CD4-positive, alpha-beta T cell treated with Interferon alpha-2 for 1 hour (primary cell): Measurements from ENCODE around the gene EXOC6.
"Not testable (repeated sequence)": the region's sequence is repeated elsewhere in the genome, so short reads cannot be mapped to it uniquely, and the experiment has no call there.

Source experiments
- DNase-seq, 2 donors: peaks; one replicate each; pipeline ENCODE4 v3.0.0-alpha.2; 2020 to 2022

Gene EXOC6

DNA sequence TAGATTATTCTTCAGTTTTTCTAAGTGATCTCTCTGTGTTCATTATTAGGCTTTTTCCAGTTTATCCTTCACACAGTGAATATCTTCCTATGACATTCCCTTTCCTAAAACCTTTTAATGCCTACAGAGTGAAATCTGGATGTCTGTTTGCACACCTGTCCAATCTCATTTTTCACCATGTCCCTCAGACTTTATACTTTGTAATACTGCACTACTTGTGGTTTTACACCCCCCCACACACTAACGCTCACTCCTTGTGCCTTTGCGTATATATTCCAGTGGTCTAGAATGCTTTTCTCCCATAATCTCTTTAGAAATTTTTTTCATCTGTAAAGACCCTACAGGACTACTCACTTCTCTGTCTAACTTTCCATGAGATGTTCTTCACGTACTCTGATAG, 98.2 kb downstream of the EXOC6 start:
- no peak for DNase-seq

DNA sequence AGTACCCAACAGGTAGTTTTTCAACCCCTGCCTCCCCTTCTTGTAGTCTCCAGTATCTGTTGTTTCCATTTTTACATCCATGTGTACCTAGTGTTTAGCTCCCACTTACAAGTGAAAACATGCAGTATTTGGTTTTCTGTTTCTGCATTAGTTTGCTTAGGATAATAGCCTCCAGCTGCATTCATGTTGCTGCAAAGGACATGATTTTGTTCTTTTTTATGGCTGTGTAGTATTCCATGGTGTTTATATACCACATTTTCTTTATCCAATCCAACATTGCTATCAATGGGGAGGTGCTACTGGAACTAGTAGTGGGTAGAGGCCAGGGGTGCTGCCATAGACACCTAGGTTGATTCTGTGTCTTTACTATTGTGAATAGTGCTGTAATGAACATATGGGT, 104.3 kb downstream of the EXOC6 start:
- not testable (repeated sequence) for DNase-seq

DNA sequence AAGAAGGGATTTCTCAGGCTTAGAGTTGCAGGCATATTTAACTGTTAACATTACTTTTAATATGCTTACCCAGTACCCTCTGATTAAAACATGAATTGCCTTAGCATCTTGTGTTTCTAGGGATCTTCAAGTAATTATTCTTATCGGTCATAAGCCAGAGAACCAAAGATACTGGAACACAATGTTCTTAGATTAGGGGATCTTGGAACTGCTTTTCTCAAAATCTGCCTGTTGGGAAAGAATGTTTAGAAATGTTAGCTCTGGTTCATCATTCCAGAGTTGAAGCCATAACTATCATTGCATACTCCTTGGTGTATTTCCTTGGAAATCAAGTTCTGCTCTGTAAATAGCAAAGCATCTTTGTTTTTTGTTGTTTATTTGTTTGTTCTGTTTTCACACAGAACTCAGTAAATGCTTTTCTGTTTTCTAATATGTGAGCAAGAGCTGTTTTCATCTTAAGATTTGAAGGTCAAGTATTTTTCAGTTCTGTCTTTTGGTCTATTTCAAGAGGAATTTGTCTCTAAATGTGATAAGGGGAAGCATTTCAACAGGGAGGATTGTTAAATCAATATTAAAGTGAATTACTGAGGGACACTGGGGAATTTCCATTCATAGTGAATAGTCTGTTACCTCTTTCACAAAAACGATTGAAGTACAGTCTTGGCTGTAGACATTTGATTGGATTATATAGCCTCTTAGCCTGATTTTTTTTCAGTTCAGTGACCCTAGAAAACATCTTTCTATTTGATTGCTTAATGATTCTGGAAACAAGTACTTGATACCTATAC, 109.1 kb downstream of the EXOC6 start:
- DNase-seq, result no peak

DNA sequence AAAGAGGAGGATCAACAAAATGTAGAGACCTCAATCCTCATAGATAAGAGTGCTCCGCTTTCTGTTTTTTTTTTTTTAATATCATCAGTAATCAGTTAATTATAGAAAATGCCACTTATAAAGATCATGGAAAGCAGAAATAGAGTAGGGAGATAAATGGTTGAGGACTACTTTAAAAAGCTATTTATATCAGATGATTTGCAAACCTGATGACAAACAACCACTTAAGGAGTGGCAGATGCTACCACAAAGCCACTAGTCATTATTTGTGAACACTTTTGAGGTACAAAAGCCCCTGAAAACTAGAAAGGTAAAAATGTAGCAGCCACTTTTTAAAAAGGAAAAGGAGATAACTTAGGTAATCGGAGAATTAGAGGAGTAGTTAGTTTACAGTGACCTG, 113.3 kb downstream of the EXOC6 start:
- DNase-seq, result no peak

DNA sequence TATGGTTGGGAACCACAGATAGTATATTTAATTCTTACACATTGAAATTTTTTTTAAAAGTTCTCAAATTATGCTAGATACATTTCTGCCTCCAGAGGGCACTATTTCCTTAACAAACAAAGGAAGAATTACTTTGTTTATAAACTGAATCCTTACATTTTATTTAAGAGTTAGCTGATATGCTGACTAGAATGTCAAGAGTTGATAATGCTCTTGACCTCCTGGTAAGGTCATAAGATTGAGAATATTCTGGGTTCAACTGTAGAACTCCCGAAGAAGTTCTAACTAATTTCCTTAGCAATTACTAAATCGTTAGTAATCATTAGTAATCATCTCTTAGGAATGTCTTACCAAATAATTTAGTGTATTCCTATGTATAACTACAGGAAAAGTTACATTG, 117.0 kb downstream of the EXOC6 start:
- peak in 1 of 2 donors; percentile 41 for DNase-seq

DNA sequence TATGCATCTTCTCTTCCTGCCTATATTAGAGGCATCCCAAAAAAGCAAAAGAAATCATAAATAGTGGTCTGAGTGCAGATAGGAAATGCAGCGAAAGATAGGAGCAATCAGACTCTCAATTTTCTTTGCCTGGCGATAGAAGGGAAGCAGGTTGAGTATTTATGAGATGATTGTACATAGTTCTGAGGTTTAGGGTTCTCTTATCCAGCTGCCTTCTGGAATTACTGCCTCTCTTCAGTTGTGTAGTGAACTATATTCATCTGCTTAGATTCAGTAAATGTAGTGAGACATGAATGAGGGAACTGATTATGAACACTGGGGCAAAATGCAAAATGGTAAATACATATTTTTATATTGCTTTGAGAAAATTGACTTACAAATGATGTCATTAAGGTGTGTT, 119.3 kb downstream of the EXOC6 start:
- DNase-seq, result no peak

DNA sequence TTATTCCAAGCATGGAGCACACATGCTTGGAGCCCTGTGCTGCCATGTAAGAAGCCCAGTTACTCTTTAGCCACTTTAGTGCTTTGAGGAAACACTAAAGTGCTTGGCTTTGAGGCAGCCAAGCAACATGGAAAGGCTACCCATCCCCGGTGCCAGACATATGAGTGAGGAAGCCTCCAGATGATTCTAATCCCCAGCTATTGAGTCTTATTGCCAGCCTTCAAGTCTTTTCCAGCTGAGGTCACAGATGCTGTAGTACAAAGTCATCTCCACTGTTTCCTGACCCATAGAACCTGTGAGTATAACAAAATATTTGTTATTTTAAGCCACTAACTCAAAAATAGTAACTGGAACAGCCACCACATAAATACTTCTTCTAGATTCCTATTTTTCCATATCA, 120.8 kb downstream of the EXOC6 start:
- no peak for DNase-seq

DNA sequence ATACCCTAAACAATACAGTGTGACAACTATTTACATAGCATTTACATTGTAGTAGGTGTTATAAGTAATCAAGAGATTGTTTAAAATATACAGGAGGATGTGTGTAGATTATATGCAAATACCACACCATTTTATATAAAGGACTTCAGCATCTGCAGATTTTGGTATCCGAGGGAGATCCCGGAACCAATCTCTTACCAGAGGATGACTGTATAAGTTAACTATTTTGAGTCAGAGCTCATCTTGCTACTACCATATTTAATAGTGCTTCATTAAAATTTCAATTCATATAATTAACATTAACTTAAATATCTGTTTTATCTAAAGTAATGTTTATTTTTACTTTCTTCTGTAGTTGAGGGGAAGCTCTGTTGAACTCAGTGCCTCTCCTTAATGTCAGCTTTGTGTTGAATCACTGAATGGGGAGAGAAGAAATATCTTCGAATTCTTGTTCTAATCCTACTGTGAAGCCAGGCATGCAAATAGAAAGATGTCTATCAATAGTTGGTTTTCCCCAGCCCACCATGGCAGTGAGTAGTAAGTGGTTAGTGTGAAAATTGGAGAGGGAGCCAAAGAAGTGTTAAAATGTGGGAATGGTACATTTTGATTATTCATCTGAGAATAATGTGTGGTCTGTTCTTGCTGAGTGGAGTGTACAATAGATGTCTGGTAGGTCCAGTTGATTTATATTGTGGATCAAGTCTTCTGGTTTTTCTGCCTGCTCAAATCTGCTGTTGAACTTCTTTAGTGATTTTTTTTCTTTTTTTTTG, 122.2 kb downstream of the EXOC6 start:
- DNase-seq, result no peak

DNA sequence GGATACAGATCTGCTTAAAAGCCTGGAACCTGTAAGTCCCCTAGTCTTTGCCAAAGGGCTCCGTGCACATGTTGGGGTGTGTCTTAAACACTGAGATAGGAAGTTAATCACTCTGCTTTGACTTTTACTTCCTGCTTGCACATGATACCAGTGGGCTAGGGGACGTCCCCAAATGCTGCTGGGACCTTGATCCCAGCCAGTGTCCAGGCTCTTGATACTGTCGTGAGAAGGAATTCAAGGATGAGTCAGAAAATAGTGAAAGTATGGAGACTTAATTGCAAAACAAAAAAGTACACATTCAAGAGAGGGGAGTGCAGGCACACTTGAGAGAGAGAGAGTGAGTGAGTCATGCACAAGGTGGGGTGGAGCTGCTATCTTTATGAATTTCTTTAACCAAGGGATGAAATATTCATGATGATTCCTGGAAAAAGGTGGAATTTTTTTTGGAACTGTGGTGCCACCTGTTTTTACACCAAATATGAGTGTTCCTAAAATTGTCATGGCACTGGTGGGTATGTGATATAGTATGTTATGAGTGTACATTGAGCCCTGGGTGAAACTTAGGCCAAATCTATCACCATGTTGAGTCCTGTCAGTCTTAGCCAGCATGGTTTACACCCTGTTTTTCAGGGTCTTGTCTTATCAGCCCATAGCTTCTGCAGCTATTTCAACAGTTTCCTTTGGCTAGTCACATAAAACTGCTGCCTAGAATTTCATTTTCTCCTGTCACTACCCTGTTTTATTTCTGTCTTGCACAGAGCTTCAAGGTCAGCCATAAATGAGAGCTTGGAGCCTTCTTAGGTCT, 123.9 kb downstream of the EXOC6 start:
- DNase-seq, result no peak

DNA sequence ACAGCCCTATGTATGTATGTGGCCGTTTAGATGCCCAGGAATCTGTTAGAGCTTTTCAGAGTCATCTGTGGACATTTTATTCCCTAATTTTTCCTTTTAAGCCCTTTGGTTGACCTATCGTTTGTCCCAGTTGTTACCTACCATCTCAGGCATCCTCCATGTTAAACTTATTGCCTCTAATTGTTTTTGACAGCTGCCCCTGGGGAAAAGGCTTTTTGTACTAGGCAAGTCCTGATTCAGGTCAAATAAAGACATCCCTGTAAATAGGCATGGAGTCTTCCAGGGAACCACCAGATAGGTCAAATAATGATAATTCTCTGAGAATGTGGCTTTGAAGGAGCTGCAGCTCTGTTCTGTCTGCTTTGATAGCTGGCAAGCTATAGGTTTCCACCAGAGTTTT, 124.6 kb downstream of the EXOC6 start:
- DNase-seq, result no peak

DNA sequence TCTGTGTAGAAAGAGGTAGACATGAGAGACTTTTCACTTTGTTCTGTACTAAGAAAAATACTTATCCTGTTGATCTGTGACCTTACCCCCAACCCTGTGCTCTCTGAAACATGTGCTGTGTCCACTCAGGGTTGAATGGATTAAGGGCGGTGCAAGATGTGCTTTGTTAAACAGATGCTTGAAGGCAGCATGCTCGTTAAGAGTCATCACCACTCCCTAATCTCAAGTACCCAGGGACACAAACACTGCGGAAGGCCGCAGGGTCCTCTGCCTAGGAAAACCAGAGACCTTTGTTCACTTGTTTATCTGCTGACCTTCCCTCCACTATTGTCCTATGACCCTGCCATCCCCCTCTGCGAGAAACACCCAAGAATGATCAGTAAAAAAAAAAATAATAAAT, 128.0 kb downstream of the EXOC6 start:
- not testable (repeated sequence) for DNase-seq

DNA sequence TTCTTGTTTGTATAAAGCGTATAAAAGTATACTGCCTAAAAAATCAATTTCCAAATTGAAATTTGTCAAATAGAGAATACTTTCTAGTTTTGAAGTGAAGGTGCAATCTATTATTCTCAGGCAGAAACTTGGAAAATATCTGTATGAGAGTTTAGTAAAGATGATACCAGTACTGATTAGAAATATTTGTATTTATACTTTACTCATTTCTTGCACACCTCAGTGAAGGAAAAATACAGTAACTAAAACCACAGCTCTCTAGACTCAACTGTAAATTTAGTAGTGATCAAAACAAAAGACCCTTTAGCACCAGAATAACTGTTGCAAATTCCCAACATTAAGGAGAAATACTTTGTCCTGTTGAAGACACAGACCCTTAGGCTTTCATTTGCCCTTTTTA, 140.9 kb downstream of the EXOC6 start:
- DNase-seq, result no peak

DNA sequence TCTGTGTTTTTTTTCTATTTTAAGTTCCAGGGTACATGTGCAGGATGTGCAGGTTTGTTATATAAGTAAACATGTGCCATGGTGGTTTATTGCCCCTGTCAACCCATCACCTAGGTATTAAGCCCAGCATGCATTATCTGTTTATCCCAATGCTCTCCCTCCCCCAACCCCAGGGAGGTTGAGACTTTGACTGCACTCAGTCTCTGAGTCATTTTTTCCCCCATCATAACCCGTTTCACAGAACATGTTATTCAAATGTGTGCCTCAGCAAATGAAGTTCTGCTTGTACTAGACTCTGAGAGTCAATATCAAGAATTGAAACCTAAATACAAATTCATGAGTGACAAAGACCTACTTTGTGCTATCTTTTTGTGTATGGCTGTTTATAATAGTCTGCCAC, 142.3 kb downstream of the EXOC6 start:
- DNase-seq, result no peak

DNA sequence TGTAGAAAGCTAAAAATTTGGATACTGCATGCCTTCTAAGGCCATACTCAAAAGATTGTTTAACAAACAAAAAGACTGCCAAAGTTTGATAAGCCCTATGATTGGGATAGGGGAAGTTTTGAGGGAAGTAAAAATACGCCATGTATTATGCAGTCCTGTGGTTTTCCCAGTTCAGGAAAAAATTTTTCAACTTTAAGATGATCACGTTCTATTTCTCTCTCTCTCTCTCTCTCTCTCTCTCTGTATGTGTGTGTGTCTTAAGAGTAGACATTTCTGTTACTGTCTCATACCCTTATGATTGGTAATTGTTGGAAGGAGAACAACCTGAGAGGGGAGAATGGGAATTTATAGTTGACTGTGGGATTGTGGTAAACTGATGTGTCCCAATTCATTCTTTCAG, 143.2 kb downstream of the EXOC6 start:
- no peak for DNase-seq

DNA sequence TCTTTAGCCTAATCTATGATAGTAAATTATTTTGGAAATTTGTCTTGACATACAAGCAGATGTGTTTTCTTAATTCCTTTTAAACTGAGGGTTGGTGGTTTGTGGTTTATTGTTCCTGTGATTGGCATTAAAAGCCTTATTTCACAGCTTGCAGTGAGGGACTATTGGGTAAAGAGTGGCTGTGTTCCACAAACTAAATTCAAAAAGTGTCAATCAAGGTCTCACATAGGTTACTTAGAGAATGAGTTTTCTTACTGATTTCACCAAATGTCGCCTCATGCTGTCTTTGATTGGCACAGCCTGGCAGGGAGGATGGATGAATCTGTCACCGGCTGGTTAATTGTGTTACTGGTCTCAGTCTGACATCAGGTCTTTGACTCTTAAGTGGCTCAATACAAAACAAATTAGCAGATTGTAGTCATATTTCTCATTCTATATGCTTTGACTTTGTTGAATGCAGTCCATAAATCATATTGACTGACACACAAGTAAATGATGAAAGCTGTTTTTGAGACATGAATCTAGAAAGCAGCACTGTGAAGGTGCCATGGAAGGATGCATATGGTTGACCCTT, 145.5 kb downstream of the EXOC6 start:
- DNase-seq, result no peak

DNA sequence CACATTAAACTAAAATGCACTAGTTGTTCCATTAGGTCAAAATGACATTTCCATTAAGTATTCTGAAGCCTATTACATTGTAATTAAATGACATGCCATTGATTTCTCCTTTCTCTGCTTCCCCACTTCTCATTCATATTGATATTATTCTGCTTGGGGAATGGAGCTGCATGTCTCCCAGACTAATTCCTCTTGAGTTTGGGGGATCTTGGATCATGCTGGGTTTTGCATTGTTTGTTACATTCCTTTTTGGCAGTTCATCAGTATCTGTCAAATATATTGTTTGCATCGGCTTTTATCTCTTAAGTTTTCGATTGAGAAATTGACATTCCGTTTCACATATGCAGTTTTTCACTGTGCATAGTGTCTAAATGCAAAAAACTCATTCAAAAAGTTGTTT, 147.2 kb downstream of the EXOC6 start:
- DNase-seq, result no peak

DNA sequence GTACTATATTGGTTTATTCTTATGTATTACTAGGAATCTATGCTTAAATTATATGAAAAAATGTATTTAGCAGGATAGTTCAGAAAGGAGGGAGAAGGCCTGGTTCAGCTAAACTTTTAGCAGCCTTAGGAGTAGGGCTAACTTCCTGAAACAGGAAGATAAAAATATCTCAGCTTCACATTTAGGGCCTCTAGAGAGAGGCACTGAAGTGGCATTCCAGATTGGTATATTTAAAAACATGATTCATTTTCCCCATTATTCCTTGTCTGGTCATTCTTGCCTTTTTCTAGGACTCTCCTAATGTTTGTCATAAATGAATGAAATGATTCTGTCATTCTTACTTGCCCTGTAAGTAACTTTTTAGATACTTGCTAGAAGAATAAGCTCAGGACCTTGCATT, 149.3 kb downstream of the EXOC6 start:
- DNase-seq, result no peak

DNA sequence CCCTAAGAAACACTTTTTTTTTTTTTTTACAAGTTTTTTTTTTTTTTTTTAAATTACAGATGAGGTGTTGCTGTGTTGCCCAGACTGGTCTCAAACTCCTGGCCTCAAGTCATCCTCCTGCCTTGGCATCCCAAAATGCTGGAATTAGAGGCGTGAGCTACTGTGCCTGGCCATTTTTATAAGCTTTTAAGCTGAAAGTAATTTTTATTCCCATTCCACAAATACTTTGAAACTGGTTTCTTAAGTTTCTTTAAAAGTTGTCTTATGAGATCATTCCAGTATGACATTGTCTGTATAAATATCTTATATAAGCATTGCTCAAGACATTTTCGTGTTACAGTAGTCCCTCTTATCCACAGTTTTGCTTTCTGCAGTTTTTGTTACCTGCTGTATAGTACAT, 150.9 kb downstream of the EXOC6 start:
- no peak for DNase-seq

DNA sequence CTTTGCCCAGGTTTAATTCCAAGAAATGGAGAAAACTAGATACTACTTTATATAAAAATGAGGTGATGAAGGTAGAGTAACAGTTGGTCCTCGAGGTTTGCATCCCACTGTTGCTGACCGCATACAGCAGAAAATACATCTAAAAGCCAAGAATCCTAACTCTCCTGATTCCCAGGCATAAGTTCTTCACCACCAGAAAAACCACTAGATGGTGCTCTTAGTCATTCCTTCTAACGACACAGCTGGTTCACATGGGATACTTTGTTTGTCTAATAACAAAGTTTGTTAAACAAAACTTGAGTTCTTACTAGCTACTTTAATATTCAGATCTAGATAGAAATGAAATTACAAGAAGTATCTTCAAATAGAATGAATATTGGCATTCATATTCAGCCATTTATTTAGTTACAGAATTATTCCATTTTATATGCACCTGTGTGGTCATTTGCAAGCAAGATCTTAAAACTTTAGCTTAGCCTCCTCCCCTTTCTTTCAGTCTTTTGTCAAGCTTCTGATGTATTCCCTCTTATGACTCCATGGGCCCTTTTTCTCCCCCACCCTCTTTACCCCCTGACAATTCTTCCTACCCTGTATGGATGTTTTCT, 158.2 kb downstream of the EXOC6 start:
- DNase-seq, result no peak

DNA sequence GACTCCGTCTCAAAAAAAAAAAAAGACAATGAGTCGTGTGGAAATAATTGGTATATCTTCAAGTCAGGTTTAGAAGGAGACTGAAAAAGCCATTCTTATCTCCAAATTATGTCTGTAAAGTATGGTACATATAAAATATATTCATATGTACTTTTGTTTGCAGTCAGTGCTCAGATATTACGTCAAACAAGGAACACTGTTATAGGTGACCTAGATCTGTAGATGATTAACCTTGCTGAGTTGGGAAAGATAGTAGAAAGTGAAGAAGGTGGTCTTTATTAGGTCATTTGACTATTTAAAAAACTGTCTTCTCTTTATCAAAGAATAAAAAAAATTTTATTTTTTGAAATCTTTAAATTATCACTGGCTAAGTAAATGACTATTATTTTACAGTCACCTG, 167.4 kb downstream of the EXOC6 start:
- DNase-seq, result no peak

DNA sequence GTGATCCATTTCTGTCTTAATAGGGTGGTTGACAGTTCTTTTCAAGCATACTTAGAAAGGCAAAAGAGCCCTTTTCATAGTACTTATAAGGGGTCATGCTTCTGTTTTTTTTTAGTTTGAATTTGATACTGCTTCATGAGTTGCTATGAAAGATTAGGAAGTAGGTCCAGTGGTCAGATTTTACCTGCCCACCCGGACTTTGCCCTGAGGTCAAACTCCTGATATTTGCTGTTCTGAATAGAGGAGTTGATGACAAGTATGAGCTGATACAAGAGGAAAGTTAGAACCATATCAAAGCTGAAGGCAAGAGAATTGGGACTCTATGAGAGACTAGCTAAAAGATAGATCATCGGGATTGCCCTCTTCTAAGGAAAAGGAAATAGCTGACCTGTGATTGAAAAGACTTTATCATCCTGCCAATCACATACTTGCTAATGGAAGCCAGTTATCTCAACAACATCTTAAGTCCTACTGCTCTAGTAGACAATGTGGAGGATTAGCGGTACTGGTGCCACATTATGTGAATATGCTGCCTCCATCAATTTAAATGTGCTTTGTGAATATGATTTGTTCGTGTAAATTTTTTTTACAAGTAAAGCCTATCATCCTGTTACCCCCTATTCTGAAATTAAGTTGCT, 174.8 kb downstream of the EXOC6 start:
- no peak for DNase-seq

DNA sequence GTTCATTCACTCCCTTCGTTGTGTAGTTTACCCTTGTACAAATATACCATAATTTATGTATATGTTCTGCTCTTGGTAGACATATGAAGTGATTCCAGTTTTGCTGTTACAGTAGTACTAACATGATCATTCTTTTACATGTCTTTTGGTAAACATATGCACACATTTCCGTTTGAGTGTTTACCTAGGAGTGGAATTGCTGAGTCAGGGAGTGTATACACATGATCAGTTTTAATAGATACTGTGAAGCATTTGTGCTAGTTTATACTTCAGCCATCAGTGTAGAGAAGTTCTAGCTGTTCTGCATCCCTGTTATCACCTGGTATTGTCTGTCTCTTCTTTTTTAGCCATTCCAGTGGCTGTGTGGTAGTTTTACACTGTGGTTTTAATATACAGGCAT, 177.8 kb downstream of the EXOC6 start:
- no peak for DNase-seq
